Central memory CD8-positive, alpha-beta T cell (primary cell): Measurements from ENCODE around the gene KRT79.
"Not testable (repeated sequence)": the region's sequence is repeated elsewhere in the genome, so short reads cannot be mapped to it uniquely, and the experiment has no call there.

Source experiments
- ATAC-seq: fragments of 150-1000 bp; cut with Tn5 transposase; replicated peaks from 2 replicates; pipeline ENCODE4 v1.10.0; 2022; ENCODE audit warnings: mild to moderate bottlenecking, moderate FRiP score, moderate number of reproducible peaks; ENCODE audit not compliant: poor library complexity, severe bottlenecking; ENCODE audit errors: extremely low read depth
- DNase-seq, 2 donors: peaks; one replicate each; pipeline ENCODE4 v3.0.0; 2021; ENCODE audit warnings: low spot score in 2 of 2
- H3K27ac Mint-ChIP-seq: one replicate; pipeline ENCODE4 v1.8.0; 2022; ENCODE audit warnings: low read depth, mild to moderate bottlenecking, moderate library complexity, mixed read lengths
- H3K27me3 Mint-ChIP-seq: one replicate; pipeline ENCODE4 v1.8.0; 2022; ENCODE audit warnings: mixed read lengths
- H3K36me3 Mint-ChIP-seq: one replicate; pipeline ENCODE4 v1.8.0; 2022; ENCODE audit warnings: mild to moderate bottlenecking, moderate library complexity, mixed read lengths; ENCODE audit not compliant: insufficient read depth
- H3K4me1 Mint-ChIP-seq: one replicate; pipeline ENCODE4 v1.8.0; 2022; ENCODE audit warnings: mixed read lengths
- H3K4me3 Mint-ChIP-seq: one replicate; pipeline ENCODE4 v1.8.0; 2022; ENCODE audit warnings: mild to moderate bottlenecking, moderate library complexity, mixed read lengths
- H3K9me3 Mint-ChIP-seq: one replicate; pipeline ENCODE4 v1.8.0; 2022; ENCODE audit warnings: mixed read lengths

KRT79 gene

GRCh38 chr12:52871291-52872039 lies 37.4 kb upstream of the KRT79 start:
- Mint-ChIP-seq H3K4me3 (no peak overlapping the region), H3K9me3 (no peaks in the 10 kb centered on the region), H3K4me1 (peaks cover 24% of the 10 kb centered on the region), H3K27ac (peak overlapping the region; percentile 8), H3K27me3 (no peaks in the 10 kb centered on the region), H3K36me3 (peaks cover 2% of the 10 kb centered on the region)
- DNase-seq = no peak
- ATAC-seq = peak; percentile 38

DNA sequence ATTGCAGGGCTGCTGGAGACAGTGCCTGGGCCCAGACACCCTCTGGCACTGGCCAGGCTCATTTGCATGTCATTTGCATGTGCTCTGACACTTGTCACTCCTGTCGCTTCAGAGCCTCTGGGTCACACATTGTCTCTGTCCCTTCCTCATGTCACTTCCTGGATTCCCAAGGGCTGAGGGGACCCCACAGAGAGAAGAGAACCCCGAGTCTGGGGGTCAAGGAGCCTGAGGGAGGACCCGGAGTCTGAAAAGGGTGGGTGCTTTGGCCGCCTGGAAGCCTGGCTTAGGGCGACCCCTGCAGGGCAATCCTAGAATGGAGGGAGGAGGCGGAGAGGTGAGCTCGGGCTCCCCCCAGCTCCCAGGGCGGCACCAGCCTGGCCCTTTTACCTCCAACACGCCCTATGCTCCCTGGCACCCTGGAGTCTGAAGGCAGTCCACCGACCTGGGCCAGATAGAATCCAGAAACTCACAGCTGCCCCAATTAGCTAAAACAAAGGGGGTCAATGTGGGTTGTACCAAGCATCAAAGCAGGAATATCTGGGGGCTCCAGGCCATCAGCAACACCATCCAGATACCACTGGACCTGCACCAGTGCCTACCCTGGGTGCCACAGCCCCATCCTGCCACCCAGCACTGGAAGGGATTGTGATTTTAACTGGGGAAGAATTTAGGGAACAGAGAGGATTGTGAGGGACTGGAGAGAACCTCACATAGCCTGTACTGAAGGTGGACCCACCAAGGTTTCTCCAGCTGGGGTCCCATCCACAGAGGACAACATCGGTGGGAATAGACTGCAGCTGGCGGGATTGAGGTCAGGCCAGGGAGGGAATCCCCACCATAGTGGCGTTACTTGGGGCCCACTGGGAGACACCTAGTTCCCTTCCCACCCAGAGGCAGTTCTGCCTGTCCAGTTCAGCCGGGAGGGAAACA lies 36.5 kb upstream of the KRT79 start:
- Mint-ChIP-seq H3K9me3 (no peaks in the 10 kb centered on the region), H3K4me1 (peaks cover 24% of the 10 kb centered on the region), H3K27ac (peak overlapping the region; percentile 8), H3K27me3 (no peaks in the 10 kb centered on the region), H3K36me3 (peaks cover 2% of the 10 kb centered on the region), H3K4me3 (no peak overlapping the region)
- DNase-seq (peak; percentile 70 to 77), ATAC-seq (peak; percentile 73)

- no peak for DNase-seq
- Mint-ChIP-seq H3K36me3 (no peaks in the 10 kb centered on the region), H3K4me1 (peaks cover 5% of the 10 kb centered on the region), H3K9me3 (no peaks in the 10 kb centered on the region), H3K27ac (no peak overlapping the region), H3K27me3 (no peaks in the 10 kb centered on the region), H3K4me3 (no peak overlapping the region)
- no peak for ATAC-seq
These were observed 33.5 kb upstream of the KRT79 start for GRCh38 chr12:52867642-52868041.

- Mint-ChIP-seq H3K4me1 (peaks cover 5% of the 10 kb centered on the region), H3K27ac (no peak overlapping the region), H3K27me3 (no peaks in the 10 kb centered on the region), H3K36me3 (no peaks in the 10 kb centered on the region), H3K4me3 (no peak overlapping the region), H3K9me3 (no peaks in the 10 kb centered on the region)
- no peak for ATAC-seq
- DNase-seq = no peak
These were observed 33.0 kb upstream of the KRT79 start for GRCh38 chr12:52867152-52867551.

DNA sequence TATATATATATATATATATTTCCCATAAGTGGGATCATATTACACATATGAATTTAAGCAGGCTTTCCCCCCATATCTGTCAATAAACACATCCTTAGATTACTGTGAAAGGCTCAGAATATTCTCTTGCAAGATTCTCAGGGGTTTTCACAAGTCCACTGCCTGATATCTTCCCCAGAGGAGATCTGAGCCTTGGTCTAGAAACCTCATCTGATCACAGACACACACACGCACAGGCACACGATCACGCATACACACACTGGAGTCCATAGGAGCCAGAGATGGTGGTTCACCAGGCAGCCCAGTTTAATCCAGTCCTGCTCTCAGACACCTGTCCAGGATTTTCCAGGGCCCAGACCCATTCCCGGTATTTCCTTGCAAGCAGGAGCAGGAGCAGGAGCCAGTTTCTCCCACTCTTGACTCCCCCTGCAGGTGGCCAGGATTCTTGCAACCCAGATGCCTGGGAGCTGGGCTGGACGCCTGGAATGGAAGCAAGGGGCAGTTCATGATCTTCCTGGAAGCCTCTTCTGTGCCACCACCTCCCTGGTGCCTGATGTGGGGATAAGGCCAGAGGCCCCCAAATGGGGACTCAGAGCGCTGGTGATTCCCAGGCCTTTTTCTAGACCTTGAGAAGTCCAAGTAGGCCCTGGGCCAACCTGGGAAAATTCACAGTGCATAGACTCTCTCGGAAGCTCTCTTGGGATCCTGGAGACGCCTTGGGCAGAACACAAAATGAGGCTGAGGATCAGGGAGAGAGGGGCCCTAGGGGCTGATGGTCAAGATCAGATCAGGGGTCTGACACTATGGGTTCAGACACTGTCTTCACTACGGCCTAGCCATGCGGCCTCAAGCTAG lies 31.2 kb upstream of the KRT79 start:
- H3K4me3 Mint-ChIP-seq = no peak overlapping the region
- no peaks in the 10 kb centered on the region for H3K9me3 Mint-ChIP-seq
- DNase-seq (no peak), ATAC-seq (no peak)
- no peak overlapping the region for H3K27ac Mint-ChIP-seq
- peaks cover 4% of the 10 kb centered on the region for H3K4me1 Mint-ChIP-seq
- H3K36me3 Mint-ChIP-seq = no peaks in the 10 kb centered on the region
- no peaks in the 10 kb centered on the region for H3K27me3 Mint-ChIP-seq

GRCh38 chr12:52862023-52862422 lies 27.9 kb upstream of the KRT79 start:
- ATAC-seq = no peak
- no peaks in the 10 kb centered on the region for H3K36me3 Mint-ChIP-seq
- no peaks in the 10 kb centered on the region for H3K27me3 Mint-ChIP-seq
- H3K9me3 Mint-ChIP-seq = no peaks in the 10 kb centered on the region
- no peak overlapping the region for H3K4me3 Mint-ChIP-seq
- no peak overlapping the region for H3K27ac Mint-ChIP-seq
- no peaks in the 10 kb centered on the region for H3K4me1 Mint-ChIP-seq
- no peak for DNase-seq

- DNase-seq (no peak), ATAC-seq (no peak)
- no peaks in the 10 kb centered on the region for H3K36me3 Mint-ChIP-seq
- no peaks in the 10 kb centered on the region for H3K9me3 Mint-ChIP-seq
- H3K4me3 Mint-ChIP-seq = no peak overlapping the region
- H3K4me1 Mint-ChIP-seq = no peaks in the 10 kb centered on the region
- H3K27ac Mint-ChIP-seq = no peak overlapping the region
- H3K27me3 Mint-ChIP-seq = no peaks in the 10 kb centered on the region
These were observed 27.4 kb upstream of the KRT79 start for GRCh38 chr12:52861511-52861910.

- H3K36me3 Mint-ChIP-seq = no peaks in the 10 kb centered on the region
- H3K27me3 Mint-ChIP-seq = peaks cover 6% of the 10 kb centered on the region
- no peaks in the 10 kb centered on the region for H3K9me3 Mint-ChIP-seq
- H3K27ac Mint-ChIP-seq = no peak overlapping the region
- H3K4me3 Mint-ChIP-seq = no peak overlapping the region
- DNase-seq = no peak
- H3K4me1 Mint-ChIP-seq = no peaks in the 10 kb centered on the region
- no peak for ATAC-seq
These were observed 26.2 kb upstream of the KRT79 start for GRCh38 chr12:52860102-52860823.

DNA sequence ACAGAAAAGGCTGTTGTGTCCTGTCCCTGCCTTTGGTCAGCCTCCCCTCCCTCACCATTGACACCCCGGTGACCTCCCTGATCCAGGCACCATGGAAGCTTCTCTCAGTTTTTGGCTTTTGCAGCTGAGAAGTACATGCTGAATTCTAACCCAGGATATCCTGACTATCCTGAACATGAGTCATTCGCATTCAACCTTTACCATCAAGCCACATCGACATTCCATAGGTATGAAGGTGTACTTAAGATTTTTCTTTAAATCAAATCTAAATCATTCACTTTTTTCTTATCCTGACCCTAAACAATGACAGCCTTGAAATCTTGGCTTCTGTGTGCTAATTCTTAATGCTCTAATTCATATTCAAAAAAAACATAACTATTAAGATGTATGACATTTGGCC lies 23.4 kb upstream of the KRT79 start:
- H3K36me3 Mint-ChIP-seq = peaks cover 4% of the 10 kb centered on the region
- no peaks in the 10 kb centered on the region for H3K4me1 Mint-ChIP-seq
- no peak for ATAC-seq
- no peak for DNase-seq
- H3K27ac Mint-ChIP-seq = no peak overlapping the region
- peaks cover 24% of the 10 kb centered on the region for H3K27me3 Mint-ChIP-seq
- no peaks in the 10 kb centered on the region for H3K9me3 Mint-ChIP-seq
- no peak overlapping the region for H3K4me3 Mint-ChIP-seq

- Mint-ChIP-seq H3K27ac (no peak overlapping the region), H3K4me1 (no peaks in the 10 kb centered on the region), H3K36me3 (peaks cover 4% of the 10 kb centered on the region), H3K4me3 (no peak overlapping the region), H3K9me3 (no peaks in the 10 kb centered on the region), H3K27me3 (peaks cover 25% of the 10 kb centered on the region)
- ATAC-seq (no peak), DNase-seq (no peak)
These were observed 22.7 kb upstream of the KRT79 start for GRCh38 chr12:52856787-52857186.

DNA sequence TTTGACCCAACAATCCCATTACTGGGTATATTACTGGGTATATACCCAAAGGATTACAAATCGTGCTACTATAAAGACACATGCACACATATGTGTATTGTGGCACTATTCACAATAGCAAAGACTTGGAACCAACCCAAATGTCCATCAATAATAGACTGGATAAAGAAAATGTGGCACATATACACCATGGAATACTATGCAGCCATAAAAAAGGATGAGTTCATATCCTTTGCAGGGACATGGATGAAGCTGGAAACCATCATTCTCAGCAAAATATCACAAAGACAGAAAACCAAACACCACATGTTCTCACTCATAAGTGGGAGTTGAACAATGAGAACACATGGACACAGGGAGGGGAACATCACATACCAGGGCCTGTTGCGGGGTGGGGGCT lies 22.0 kb upstream of the KRT79 start:
- ATAC-seq = not testable (repeated sequence)

DNA sequence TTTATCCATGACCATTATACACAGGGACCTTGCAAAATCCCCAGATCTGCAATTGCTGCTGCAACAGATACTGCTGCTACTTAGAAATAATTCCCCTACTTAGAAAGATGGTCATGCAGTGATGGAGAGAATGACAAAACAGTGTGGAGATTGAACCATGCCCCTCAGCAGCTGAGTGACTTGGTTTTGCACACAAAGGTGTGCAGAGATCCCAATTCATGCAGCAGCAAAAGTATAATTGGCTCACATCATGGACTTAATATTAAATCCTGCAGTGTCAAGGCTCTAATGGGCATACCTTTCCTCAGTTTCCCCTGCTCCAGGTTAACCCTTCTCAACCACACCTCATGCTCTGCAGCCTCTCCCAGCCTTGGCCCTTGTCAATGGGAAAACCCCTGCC lies 17.7 kb upstream of the KRT79 start:
- no peaks in the 10 kb centered on the region for H3K9me3 Mint-ChIP-seq
- no peak overlapping the region for H3K4me3 Mint-ChIP-seq
- H3K4me1 Mint-ChIP-seq = no peaks in the 10 kb centered on the region
- DNase-seq = no peak
- no peak for ATAC-seq
- H3K27me3 Mint-ChIP-seq = peaks cover 53% of the 10 kb centered on the region
- H3K27ac Mint-ChIP-seq = no peak overlapping the region
- peaks cover 4% of the 10 kb centered on the region for H3K36me3 Mint-ChIP-seq

More for the DNA sequence above, 22.0 kb upstream of the KRT79 start:
- not testable (repeated sequence) for H3K27ac Mint-ChIP-seq, DNase-seq, H3K36me3 Mint-ChIP-seq, H3K9me3 Mint-ChIP-seq, H3K4me1 Mint-ChIP-seq, H3K4me3 Mint-ChIP-seq
- H3K27me3 Mint-ChIP-seq = peaks cover 32% of the 10 kb centered on the region
